ENCODE data around the gene PLK3. TPM values are rescaled to one million over a fixed set of nuclear protein-coding genes. Genes with fewer than 3 reads are reported as not detected.

Gene PLK3
- total and polyA plus RNA-seq, 9 of the 15 experiments (the other 6 are each of a cell fraction or from before 2014, with no cell fraction given), result 0.52 to 22.7 (median 11.0) TPM

DNA sequence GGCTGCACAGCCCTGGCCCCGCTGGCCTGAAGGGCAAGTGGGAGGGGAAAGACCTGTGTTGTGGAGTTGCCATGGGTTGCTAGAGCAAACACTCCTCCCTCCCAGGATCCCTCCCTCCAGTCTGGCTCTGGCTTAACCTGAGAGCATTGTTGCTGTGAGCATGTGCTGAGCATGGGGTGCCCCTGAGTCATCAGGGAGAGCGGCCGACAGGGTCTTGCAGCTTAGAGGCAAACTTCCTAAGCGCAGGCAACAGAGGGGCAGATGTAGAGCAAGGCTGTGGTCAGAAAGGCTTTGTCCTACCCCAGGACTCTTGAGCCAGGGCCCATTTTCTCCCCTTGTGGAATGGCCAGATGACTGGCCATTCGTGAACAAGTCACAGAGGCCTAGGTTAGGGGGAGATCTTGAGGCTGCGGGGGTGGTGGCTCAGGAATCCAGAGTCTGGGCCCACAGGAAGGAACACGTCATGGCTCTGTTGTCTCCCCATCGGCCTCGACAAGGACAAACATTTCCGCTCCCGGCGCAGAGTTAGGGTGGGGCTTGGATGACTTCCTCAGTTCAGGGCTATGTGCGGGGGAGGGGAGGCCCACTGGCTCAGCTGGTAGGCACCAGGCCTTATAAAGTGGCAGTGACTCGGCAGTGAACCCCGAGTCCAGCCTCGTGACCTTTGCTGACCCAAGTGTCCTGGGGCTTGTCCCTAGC, 7.3 kb downstream of the PLK3 start (continued):
- TF ChIP-seq, protein P1, sequence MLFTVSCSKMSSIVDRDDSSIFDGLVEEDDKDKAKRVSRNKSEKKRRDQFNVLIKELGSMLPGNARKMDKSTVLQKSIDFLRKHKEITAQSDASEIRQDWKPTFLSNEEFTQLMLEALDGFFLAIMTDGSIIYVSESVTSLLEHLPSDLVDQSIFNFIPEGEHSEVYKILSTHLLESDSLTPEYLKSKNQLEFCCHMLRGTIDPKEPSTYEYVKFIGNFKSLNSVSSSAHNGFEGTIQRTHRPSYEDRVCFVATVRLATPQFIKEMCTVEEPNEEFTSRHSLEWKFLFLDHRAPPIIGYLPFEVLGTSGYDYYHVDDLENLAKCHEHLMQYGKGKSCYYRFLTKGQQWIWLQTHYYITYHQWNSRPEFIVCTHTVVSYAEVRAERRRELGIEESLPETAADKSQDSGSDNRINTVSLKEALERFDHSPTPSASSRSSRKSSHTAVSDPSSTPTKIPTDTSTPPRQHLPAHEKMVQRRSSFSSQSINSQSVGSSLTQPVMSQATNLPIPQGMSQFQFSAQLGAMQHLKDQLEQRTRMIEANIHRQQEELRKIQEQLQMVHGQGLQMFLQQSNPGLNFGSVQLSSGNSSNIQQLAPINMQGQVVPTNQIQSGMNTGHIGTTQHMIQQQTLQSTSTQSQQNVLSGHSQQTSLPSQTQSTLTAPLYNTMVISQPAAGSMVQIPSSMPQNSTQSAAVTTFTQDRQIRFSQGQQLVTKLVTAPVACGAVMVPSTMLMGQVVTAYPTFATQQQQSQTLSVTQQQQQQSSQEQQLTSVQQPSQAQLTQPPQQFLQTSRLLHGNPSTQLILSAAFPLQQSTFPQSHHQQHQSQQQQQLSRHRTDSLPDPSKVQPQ (CRISPR knock-in tag; IDR thresholded peaks at IDR 0.05; ENCODE audit: borderline replicate concordance), result no peak
- TF ChIP-seq WHSC1 (IDR thresholded peaks at IDR 0.05; ENCODE audit: low read length), result peak; percentile 85
- TF ChIP-seq, protein P2, sequence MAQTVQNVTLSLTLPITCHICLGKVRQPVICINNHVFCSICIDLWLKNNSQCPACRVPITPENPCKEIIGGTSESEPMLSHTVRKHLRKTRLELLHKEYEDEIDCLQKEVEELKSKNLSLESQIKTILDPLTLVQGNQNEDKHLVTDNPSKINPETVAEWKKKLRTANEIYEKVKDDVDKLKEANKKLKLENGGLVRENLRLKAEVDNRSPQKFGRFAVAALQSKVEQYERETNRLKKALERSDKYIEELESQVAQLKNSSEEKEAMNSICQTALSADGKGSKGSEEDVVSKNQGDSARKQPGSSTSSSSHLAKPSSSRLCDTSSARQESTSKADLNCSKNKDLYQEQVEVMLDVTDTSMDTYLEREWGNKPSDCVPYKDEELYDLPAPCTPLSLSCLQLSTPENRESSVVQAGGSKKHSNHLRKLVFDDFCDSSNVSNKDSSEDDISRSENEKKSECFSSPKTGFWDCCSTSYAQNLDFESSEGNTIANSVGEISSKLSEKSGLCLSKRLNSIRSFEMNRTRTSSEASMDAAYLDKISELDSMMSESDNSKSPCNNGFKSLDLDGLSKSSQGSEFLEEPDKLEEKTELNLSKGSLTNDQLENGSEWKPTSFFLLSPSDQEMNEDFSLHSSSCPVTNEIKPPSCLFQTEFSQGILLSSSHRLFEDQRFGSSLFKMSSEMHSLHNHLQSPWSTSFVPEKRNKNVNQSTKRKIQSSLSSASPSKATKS (CRISPR knock-in tag; IDR thresholded peaks at IDR 0.05), result no peak
- no peak; the same call in 1 of the 2 replicates for TF ChIP-seq ERF (CRISPR knock-in tag; IDR thresholded peaks at IDR 0.05)
- TF ChIP-seq ZNF217 (CRISPR knock-in tag; IDR thresholded peaks at IDR 0.05), result no peak
- no peak for TF ChIP-seq SRSF7 (optimal IDR thresholded peaks at IDR 0.05; ENCODE audit: low read depth, low read length)
- peak; percentile 16; the same call in 1 of the 2 replicates for TF ChIP-seq TARDBP (IDR thresholded peaks at IDR 0.05)
- TF ChIP-seq COPS2 (conservative IDR thresholded peaks at IDR 0.05), result no peak
- TF ChIP-seq ZNF668 (CRISPR knock-in tag; IDR thresholded peaks at IDR 0.05), result peak; percentile 5; the same call in 1 of the 2 replicates
- no peak for TF ChIP-seq PHTF2 (CRISPR knock-in tag; IDR thresholded peaks at IDR 0.05)
- TF ChIP-seq, protein P3, sequence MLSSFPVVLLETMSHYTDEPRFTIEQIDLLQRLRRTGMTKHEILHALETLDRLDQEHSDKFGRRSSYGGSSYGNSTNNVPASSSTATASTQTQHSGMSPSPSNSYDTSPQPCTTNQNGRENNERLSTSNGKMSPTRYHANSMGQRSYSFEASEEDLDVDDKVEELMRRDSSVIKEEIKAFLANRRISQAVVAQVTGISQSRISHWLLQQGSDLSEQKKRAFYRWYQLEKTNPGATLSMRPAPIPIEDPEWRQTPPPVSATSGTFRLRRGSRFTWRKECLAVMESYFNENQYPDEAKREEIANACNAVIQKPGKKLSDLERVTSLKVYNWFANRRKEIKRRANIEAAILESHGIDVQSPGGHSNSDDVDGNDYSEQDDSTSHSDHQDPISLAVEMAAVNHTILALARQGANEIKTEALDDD (IDR thresholded peaks at IDR 0.05), result peak; percentile 84; the same call in 1 of the 2 replicates
- TF ChIP-seq, protein P4, sequence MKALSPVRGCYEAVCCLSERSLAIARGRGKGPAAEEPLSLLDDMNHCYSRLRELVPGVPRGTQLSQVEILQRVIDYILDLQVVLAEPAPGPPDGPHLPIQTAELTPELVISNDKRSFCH (CRISPR knock-in tag; IDR thresholded peaks at IDR 0.05), result no peak
- TF ChIP-seq, protein P4 (tag; IDR thresholded peaks at IDR 0.05), result peak; percentile 95
- peak; percentile 46 for TF ChIP-seq MEIS2 (IDR thresholded peaks at IDR 0.05; ENCODE audit: partially characterized antibody)
- TF ChIP-seq, protein P5, sequence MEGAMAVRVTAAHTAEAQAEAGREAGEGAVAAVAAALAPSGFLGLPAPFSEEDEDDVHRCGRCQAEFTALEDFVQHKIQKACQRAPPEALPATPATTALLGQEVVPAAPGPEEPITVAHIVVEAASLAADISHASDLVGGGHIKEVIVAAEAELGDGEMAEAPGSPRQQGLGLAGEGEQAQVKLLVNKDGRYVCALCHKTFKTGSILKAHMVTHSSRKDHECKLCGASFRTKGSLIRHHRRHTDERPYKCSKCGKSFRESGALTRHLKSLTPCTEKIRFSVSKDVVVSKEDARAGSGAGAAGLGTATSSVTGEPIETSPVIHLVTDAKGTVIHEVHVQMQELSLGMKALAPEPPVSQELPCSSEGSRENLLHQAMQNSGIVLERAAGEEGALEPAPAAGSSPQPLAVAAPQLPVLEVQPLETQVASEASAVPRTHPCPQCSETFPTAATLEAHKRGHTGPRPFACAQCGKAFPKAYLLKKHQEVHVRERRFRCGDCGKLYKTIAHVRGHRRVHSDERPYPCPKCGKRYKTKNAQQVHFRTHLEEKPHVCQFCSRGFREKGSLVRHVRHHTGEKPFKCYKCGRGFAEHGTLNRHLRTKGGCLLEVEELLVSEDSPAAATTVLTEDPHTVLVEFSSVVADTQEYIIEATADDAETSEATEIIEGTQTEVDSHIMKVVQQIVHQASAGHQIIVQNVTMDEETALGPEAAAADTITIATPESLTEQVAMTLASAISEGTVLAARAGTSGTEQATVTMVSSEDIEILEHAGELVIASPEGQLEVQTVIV (CRISPR knock-in tag; IDR thresholded peaks at IDR 0.05; ENCODE audit: borderline replicate concordance), result no peak
- TF ChIP-seq JUND (IDR thresholded peaks at IDR 0.05; ENCODE audit: borderline replicate concordance, low read depth, low read length), result peak; percentile 87
- peak; percentile 95; the same call in 2 of the 3 replicates for TF ChIP-seq JUND (tag; IDR thresholded peaks at IDR 0.05; ENCODE audit: borderline replicate concordance, low read depth, low read length)
- no peak for TF ChIP-seq MAFF (IDR thresholded peaks at IDR 0.05; ENCODE audit: low read length)
- no peak for TF ChIP-seq FUS (optimal IDR thresholded peaks at IDR 0.05; ENCODE audit: low read depth, low read length)
- 0 out of 2 replicates have a peak, but pooled peaks have one; percentile 33 for TF ChIP-seq CC2D1A (IDR thresholded peaks at IDR 0.05)
- peak; percentile 79 for TF ChIP-seq RBM39 (optimal IDR thresholded peaks at IDR 0.05; ENCODE audit: low read depth, low read length)
